Left ventricle myocardium superior (tissue), 1 donor: ENCODE data around the gene SAMD10. TPM values are rescaled to one million over a fixed set of nuclear protein-coding genes. Genes with fewer than 3 reads are reported as not detected.

Source experiments
- ATAC-seq: fragments of 200-7000 bp; cut with Tn5 transposase; one replicate; pipeline ENCODE4 v1.9.1; 2020; ENCODE audit warnings: mild to moderate bottlenecking, moderate library complexity
- DNase-seq: peaks from one replicate; pipeline ENCODE4 v3.0.0-alpha.2; 2020
- intact Hi-C: fragments of 100-400 bp; cut with micrococcal nuclease; formaldehyde crosslinking; loops from one replicate; pipeline ENCODE4 v1.11.0; 2022
- total RNA-seq: library from RNA; stranded (reverse); fragmentation: NEBNext Ultra II Directional; extraction: Animal tissue kit (Norgen Biotek cat#: 25700); gene quantifications from one replicate; pipeline ENCODE4 v1.2.1, GENCODE V29; 2021
- donor health status: DM: no; HTN: yes; CAD: no; lungs with severe emphysema.

Gene SAMD10
- total RNA-seq, 1 donor from 2014 or later, result 6.4 TPM

- ATAC-seq (no peak), DNase-seq (peak; percentile 30)
- intact Hi-C loops, result no loop called here
These were observed 33.2 kb downstream of the SAMD10 start for GRCh38 chr20:63945921-63946920.

GRCh38 chr20:63945031-63945658 lies 34.3 kb downstream of the SAMD10 start:
- ATAC-seq (no peak), DNase-seq (peak; percentile 32)
- intact Hi-C loops, result no loop called here

- intact Hi-C loops, result no loop called here
- ATAC-seq, result no peak
- peak; percentile 32 for DNase-seq
These were observed 35.1 kb downstream of the SAMD10 start for GRCh38 chr20:63944078-63944941.

- intact Hi-C loops, result no loop called here
- no peak for ATAC-seq
- peak; percentile 31 for DNase-seq
These were observed 35.7 kb downstream of the SAMD10 start for GRCh38 chr20:63943808-63944077.

GRCh38 chr20:63942969-63943807 lies 36.3 kb downstream of the SAMD10 start:
- DNase-seq (peak; percentile 22), ATAC-seq (no peak)
- intact Hi-C loops, result no loop called here

- ATAC-seq (no peak), DNase-seq (peak; percentile 53)
- intact Hi-C loops, result no loop called here
These were observed 37.0 kb downstream of the SAMD10 start for GRCh38 chr20:63942250-63942951.

GRCh38 chr20:63941282-63942081 lies 38.0 kb downstream of the SAMD10 start:
- peak; percentile 64 for DNase-seq
- intact Hi-C loops, result no loop called here
- peak; percentile 20 for ATAC-seq

- ATAC-seq (no peak), DNase-seq (peak; percentile 36)
- intact Hi-C loops, result no loop called here
These were observed 38.8 kb downstream of the SAMD10 start for GRCh38 chr20:63940472-63941266.

GRCh38 chr20:63940071-63940471 lies 39.4 kb downstream of the SAMD10 start:
- DNase-seq (no peak), ATAC-seq (no peak)
- intact Hi-C loops, result no loop called here

GRCh38 chr20:63939061-63939935 lies 40.1 kb downstream of the SAMD10 start:
- intact Hi-C loops, result no loop called here
- peak; percentile 31 for DNase-seq
- ATAC-seq, result no peak

- DNase-seq (no peak), ATAC-seq (no peak)
- intact Hi-C loops, result no loop called here
These were observed 41.8 kb downstream of the SAMD10 start for GRCh38 chr20:63937596-63937995.

GRCh38 chr20:63935447-63935846 lies 44.0 kb downstream of the SAMD10 start:
- DNase-seq, result no peak
- ATAC-seq, result no peak
- intact Hi-C loops, result no loop called here

GRCh38 chr20:63934271-63935068 lies 45.0 kb downstream of the SAMD10 start:
- ATAC-seq (no peak), DNase-seq (peak; percentile 37)
- intact Hi-C loops, result no loop called here

GRCh38 chr20:63933646-63934045 lies 45.8 kb downstream of the SAMD10 start:
- ATAC-seq (no peak), DNase-seq (no peak)
- intact Hi-C loops, result no loop called here

- DNase-seq (no peak), ATAC-seq (no peak)
- intact Hi-C loops, result no loop called here
These were observed 46.8 kb downstream of the SAMD10 start for GRCh38 chr20:63932606-63933160.
